GM12873 (cell line): ENCODE results near the gene GSTO1.

ENCODE experiments used
- TF ChIP-seq, protein P1 (sequence below): IDR thresholded peaks from 2 replicates; pipeline ENCODE4 v1.5.1; 2012; ENCODE audit warnings: low read depth, mild to moderate bottlenecking, moderate library complexity, low read length, control low read depth; ENCODE audit not compliant: insufficient read depth; ENCODE audit errors: missing control alignments

Gene GSTO1

DNA sequence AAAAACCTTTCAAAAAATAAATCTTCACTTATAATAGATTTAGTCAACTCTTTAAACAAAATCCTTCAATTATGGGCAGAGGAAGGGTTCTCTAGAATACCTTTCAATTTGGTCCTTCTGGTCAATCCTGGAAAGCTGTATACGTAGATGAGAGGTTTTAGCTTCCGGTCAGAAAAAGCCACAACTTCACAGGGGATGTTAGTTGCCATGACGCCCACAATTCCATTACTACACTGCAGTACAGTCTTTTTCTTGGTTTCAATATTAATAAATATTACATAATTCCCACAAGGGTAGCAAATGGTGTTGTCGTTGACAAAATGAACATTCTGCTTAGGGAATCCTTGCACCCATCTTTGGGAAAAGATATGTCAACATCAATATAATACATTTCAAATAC lies 24.2 kb upstream of the GSTO1 start:
- TF ChIP-seq, protein P1, sequence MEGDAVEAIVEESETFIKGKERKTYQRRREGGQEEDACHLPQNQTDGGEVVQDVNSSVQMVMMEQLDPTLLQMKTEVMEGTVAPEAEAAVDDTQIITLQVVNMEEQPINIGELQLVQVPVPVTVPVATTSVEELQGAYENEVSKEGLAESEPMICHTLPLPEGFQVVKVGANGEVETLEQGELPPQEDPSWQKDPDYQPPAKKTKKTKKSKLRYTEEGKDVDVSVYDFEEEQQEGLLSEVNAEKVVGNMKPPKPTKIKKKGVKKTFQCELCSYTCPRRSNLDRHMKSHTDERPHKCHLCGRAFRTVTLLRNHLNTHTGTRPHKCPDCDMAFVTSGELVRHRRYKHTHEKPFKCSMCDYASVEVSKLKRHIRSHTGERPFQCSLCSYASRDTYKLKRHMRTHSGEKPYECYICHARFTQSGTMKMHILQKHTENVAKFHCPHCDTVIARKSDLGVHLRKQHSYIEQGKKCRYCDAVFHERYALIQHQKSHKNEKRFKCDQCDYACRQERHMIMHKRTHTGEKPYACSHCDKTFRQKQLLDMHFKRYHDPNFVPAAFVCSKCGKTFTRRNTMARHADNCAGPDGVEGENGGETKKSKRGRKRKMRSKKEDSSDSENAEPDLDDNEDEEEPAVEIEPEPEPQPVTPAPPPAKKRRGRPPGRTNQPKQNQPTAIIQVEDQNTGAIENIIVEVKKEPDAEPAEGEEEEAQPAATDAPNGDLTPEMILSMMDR = no peak

DNA sequence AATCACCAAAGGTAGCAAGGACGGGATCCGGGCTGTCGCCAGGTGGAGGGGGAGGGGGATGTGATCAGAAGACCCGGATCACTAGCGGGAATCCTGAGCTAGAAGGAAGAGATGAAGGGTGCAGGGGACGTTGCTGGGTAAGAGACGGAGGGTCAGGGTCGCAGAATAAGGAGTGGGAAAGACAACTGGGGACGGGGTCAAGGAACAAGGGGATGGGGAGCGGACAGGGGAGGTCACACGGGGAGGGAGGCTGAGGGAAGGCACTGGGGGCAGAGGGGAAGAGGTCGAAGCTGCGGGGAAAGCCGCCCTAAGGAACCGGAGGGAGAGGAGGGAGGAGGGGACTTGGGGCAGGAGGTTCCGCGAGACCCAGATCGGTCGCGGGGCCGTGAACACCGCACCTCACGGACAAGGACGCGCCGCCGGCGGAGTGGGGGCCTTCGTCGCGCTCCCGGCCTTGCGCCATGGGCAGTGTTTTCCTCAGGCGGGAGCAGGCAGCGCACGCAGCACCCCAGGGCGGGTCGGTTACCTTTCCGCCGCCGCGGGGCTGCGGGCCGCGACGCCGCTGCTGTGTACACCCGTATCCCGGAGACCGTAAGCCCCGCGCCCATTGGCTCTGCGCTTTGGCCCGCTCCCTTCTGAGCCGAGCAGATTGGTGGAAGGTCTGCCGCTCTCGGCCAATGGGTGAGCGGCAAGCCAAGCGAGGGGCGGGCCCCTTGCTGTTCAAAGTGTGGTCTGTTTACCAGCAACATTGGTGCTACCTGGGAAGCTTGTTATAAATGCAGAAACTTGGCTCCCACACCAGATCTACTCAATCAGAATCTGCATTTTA lies 22.7 kb upstream of the GSTO1 start, which contains the start of gene CFAP43:
Gene CFAP43, minus strand, starts transcription at position 581 of the 829 bp plus-strand sequence. Its CDS starts 118 bp downstream, at position 463.
- TF ChIP-seq, protein P1 = no peak

DNA sequence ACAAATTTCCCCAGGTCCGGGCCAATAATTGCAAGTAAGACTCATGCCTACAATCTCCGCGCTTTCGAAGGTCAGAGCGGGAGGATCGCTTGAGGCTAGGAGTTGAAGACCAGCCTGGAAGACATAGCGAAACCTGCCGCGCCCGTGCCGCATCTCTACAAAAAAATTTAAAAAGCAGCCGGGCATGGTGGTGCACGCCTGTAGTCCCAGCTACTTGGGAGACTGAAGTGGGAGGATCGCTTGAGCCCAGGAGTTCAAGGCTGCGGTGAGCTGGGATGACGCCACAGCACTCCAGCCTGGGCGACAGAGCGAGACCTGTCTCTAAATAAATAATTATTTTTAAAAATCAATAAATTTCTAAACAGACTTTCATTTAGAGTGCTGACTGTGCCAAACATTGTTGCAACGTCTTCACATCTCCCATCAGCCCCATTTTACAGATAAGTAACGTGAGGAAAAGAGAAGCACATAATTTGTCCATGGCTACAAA lies 22.0 kb upstream of the GSTO1 start:
- TF ChIP-seq, protein P1 = no peak

DNA sequence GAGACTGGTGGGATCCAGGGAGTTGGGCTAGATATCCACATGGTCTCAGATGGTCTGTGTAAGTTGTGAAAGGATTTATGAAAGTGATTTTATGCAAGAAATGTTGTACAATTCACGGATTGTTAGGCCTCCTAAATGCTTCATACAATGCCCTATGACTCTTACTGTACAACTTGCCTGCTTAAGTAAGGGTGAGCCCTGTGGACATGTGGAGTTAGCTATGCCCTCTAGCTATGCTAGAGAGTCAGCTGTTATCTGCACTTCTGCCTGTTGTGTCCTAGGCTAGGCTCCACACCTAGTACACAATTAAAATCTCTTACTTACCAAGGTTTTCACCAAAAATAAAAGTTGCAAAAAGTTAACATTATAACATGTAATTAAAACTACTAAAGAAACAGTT lies 20.9 kb upstream of the GSTO1 start:
- TF ChIP-seq, protein P1 = no peak

DNA sequence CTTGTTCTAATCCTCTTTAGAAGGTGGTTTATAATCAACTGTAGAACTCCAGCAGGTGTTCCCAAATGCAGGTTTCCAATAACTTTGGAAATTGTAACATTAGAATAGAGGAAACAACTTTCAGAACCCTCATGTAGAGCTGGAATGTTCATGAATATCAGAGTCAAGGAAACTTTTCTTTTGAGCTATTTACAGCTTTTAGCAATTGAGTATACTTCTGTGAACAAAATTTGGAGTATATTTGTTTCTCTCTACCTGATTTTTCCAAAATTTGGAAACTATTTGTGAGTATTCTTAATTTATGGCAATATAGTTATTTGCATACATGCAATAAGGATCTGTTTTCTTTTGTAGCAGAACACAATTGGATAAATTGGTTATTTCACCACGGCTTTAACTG lies 19.8 kb upstream of the GSTO1 start:
- TF ChIP-seq, protein P1 = no peak

DNA sequence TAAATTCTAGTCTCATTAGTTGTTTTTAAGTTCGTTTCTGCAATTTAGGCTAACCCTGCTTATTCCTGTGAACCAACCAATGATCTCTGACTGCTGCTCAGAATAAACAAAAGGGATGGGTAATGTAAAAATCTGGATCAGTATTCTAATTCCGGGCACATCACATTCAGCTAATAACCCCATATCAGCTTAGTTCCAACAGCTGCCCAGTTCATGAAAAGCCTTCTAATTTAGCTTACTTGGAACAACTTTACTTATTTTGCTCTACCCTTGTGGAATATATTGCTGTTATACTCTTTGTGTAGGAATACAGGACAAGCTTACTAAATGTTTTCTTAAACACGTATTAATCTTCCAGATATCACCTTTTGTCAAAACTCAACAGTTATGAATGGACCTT lies 18.9 kb upstream of the GSTO1 start:
- TF ChIP-seq, protein P1 = no peak

DNA sequence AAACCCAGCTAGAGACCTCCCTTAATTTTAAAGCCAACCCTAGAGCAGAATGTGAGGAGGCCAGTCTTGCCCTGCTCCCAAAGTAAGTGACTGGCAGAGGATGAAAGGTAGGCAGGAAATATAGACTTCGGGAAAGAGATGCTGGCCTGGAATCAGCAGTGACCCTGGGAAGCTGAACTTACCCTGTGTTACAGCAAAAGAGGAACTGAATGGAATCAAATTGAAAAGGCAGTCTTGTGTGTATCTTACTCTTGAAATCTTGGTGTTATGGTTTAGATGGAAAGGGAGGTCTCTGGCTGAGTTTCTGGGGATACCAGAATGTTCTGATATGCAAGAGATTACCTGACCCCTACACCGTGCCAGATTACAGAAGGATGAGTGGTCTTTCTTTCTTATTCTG lies 14.6 kb upstream of the GSTO1 start:
- TF ChIP-seq, protein P1 = no peak
